H1 (cell line): Measurements from ENCODE around the gene TBC1D3I. TPM values are rescaled to one million over a fixed set of nuclear protein-coding genes. Genes with fewer than 3 reads are reported as not detected.

Source experiments
- CTCF ChIA-PET: fragments of 300-600 bp; sonication (Branson Sonifier 250); formaldehyde crosslinking; loops from one replicate; lab custom pipeline; 2021; ENCODE audit not compliant: partially characterized antibody; lab: Charles Lee
- POLR2A ChIA-PET: fragments of 300-600 bp; sonication (Branson Sonifier 250); formaldehyde crosslinking; loops from one replicate; lab custom pipeline; 2021; ENCODE audit warnings: inconsistent platforms; ENCODE audit not compliant: partially characterized antibody; lab: Charles Lee
- DNase-seq, 2 experiments: peaks; one replicate each; pipeline versions ENCODE4 v3.0.0 to v3.0.0-alpha.2; 2010 to 2022; ENCODE audit warnings: low spot score in 2 of 2, low read depth in 1 of 2, mixed read lengths in 1 of 2
- FAIRE-seq: peaks from 2 replicates; lab custom pipeline; 2011; peaks lifted over from hg19 to GRCh38; lab: Jason Lieb, UNC
- H2AFZ ChIP-seq: 2 replicates; pipeline ENCODE4 v1.8.1; 2012; ENCODE audit warnings: low read length, inconsistent platforms
- H2AK5ac ChIP-seq: 2 replicates; pipeline ENCODE4 v1.6.1; 2013; ENCODE audit warnings: low read depth, low read length
- H2BK120ac ChIP-seq: replicated peaks from 2 replicates; pipeline ENCODE3; 2013; ENCODE audit warnings: low read depth, low read length, inconsistent platforms
- H2BK12ac ChIP-seq: 2 replicates; pipeline ENCODE4 v1.6.1; 2013; ENCODE audit warnings: low read depth, low read length
- H2BK15ac ChIP-seq: 2 replicates; pipeline ENCODE4 v1.6.1; 2013; ENCODE audit warnings: low read length
- H2BK20ac ChIP-seq: 2 replicates; pipeline ENCODE4 v1.6.1; 2013; ENCODE audit warnings: low read length
- H2BK5ac ChIP-seq: 2 replicates; pipeline ENCODE4 v1.6.1; 2013; ENCODE audit warnings: low read depth, low read length
- H3K14ac ChIP-seq: 2 replicates; pipeline ENCODE4 v1.6.1; 2013; ENCODE audit warnings: inconsistent platforms; ENCODE audit not compliant: insufficient read length
- H3K18ac ChIP-seq: 2 replicates; pipeline ENCODE4 v1.6.1; 2013; ENCODE audit warnings: low read length; ENCODE audit errors: extremely low read depth
- H3K23ac ChIP-seq: 2 replicates; pipeline ENCODE4 v1.6.1; 2013; ENCODE audit warnings: inconsistent platforms; ENCODE audit not compliant: insufficient read length
- H3K23me2 ChIP-seq: 2 replicates; pipeline ENCODE4 v1.6.1; 2013; ENCODE audit warnings: low read depth, low read length
- H3K27ac ChIP-seq: 2 replicates; pipeline ENCODE4 v1.6.1; 2011; ENCODE audit warnings: low read depth, low read length, inconsistent platforms
- H3K27me3 ChIP-seq, 4 experiments: replicated peaks in 1 of 4; 1 replicate in 1 of 4; 2 replicates in 3 of 4; pipeline versions ENCODE4 v1.6.1 to v1.8.1; 2011 to 2013; ENCODE audit warnings: low read length in 3 of 4, mild to moderate bottlenecking in 3 of 4, inconsistent platforms in 2 of 4, mixed read lengths in 2 of 4, moderate library complexity in 1 of 4; ENCODE audit not compliant: control insufficient read depth in 3 of 4, insufficient read depth in 3 of 4; ENCODE audit errors: extremely low read depth in 1 of 4
- H3K36me3 ChIP-seq, 4 experiments: 2 replicates each; pipeline versions ENCODE4 v1.6.1 to v1.8.1; 2011 to 2013; ENCODE audit warnings: mild to moderate bottlenecking in 4 of 4, low read length in 3 of 4, moderate library complexity in 2 of 4, control low read depth in 1 of 4, inconsistent platforms in 1 of 4; ENCODE audit not compliant: insufficient read depth in 4 of 4, control insufficient read depth in 2 of 4
- H3K4ac ChIP-seq: replicated peaks from 2 replicates; pipeline ENCODE3; 2013; ENCODE audit warnings: low read length, low read depth, mixed read lengths, inconsistent platforms; ENCODE audit not compliant: insufficient read length
- H3K4me1 ChIP-seq, 4 experiments: replicated peaks in 1 of 4; 1 replicate in 1 of 4; 2 replicates in 3 of 4; pipeline versions ENCODE4 v1.6.1 to v1.8.1; 2011 to 2013; ENCODE audit warnings: low read length in 3 of 4, inconsistent platforms in 2 of 4, mixed read lengths in 1 of 4; ENCODE audit not compliant: insufficient read depth in 4 of 4, control insufficient read depth in 3 of 4
- H3K4me2 ChIP-seq, 2 experiments: 2 replicates each; pipeline versions ENCODE4 v1.6.1 to v1.8.1; 2011 to 2013; ENCODE audit warnings: low read depth in 2 of 2, low read length in 2 of 2, control low read depth in 1 of 2, inconsistent platforms in 1 of 2, mild to moderate bottlenecking in 1 of 2; ENCODE audit not compliant: insufficient read depth in 1 of 2
- H3K4me3 ChIP-seq, 4 experiments: fragments of 200-600, 300-600 bp in 1 of 4; sonication (generic), shearing (Covaris generic), sonication (Bioruptor Twin) in 1 of 4; 2 replicates each; pipeline versions ENCODE4 v1.5.1 to v1.8.1; 2011 to 2016; ENCODE audit warnings: low read length in 4 of 4, low read depth in 3 of 4, control low read depth in 2 of 4, inconsistent platforms in 2 of 4, mild to moderate bottlenecking in 2 of 4, mixed read lengths in 1 of 4, moderate library complexity in 1 of 4; ENCODE audit not compliant: insufficient read depth in 2 of 4; ENCODE audit errors: extremely low read depth in 1 of 4
- H3K56ac ChIP-seq: replicated peaks from 2 replicates; pipeline ENCODE3; 2013; ENCODE audit warnings: low read depth, mild to moderate bottlenecking, mixed read lengths, low read length, inconsistent platforms; ENCODE audit not compliant: insufficient read length
- H3K79me1 ChIP-seq: 2 replicates; pipeline ENCODE4 v1.6.1; 2013; ENCODE audit warnings: low read depth, low read length, control low read depth
- H3K79me2 ChIP-seq, 2 experiments: 2 replicates each; pipeline versions ENCODE4 v1.6.1 to v1.8.1; 2012 to 2013; ENCODE audit warnings: low read length in 2 of 2, mild to moderate bottlenecking in 2 of 2, inconsistent platforms in 1 of 2; ENCODE audit not compliant: insufficient read depth in 2 of 2, control insufficient read depth in 1 of 2
- H3K9ac ChIP-seq, 4 experiments: replicated peaks in 1 of 4; 1 replicate in 1 of 4; 2 replicates in 3 of 4; pipeline versions ENCODE4 v1.6.1 to v1.8.1; 2011 to 2013; ENCODE audit warnings: low read depth in 3 of 4, low read length in 3 of 4, control low read depth in 2 of 4, mild to moderate bottlenecking in 2 of 4, moderate library complexity in 2 of 4, inconsistent platforms in 1 of 4; ENCODE audit errors: extremely low read depth in 1 of 4
- H3K9me3 ChIP-seq, 2 experiments: 2 replicates each; pipeline versions ENCODE4 v1.6.1 to v1.8.1; 2012 to 2013; ENCODE audit warnings: mild to moderate bottlenecking in 2 of 2, moderate library complexity in 2 of 2, control low read depth in 1 of 2, inconsistent platforms in 1 of 2, low read depth in 1 of 2, low read length in 1 of 2, mixed read lengths in 1 of 2; ENCODE audit not compliant: insufficient read depth in 2 of 2
- H4K20me1 ChIP-seq, 2 experiments: replicated peaks in 1 of 2; 2 replicates each; pipeline versions ENCODE3 to v1.8.1; 2011 to 2013; ENCODE audit warnings: inconsistent platforms in 2 of 2, low read length in 2 of 2, mild to moderate bottlenecking in 1 of 2; ENCODE audit not compliant: insufficient read depth in 2 of 2, control insufficient read depth in 1 of 2
- H4K5ac ChIP-seq: 2 replicates; pipeline ENCODE4 v1.6.1; 2013; ENCODE audit warnings: low read length, low read depth, mixed read lengths, inconsistent platforms; ENCODE audit not compliant: insufficient read length
- H4K8ac ChIP-seq: 2 replicates; pipeline ENCODE4 v1.8.0; 2013; ENCODE audit warnings: mild to moderate bottlenecking, moderate library complexity, low read length, inconsistent platforms; ENCODE audit not compliant: insufficient read depth; ENCODE audit errors: extremely low read depth
- H4K91ac ChIP-seq: replicated peaks from 2 replicates; pipeline ENCODE3; 2013; ENCODE audit warnings: low read length, mixed read lengths, inconsistent platforms; ENCODE audit not compliant: insufficient read length
- GABPA ChIP-seq: IDR thresholded peaks from 2 replicates; pipeline ENCODE4 v1.6.1; 2011; ENCODE audit warnings: mild to moderate bottlenecking, low read length, moderate library complexity, borderline replicate concordance; ENCODE audit not compliant: insufficient read depth
- RXRA ChIP-seq: IDR thresholded peaks from 2 replicates; pipeline ENCODE4 v1.6.1; 2011; ENCODE audit warnings: low read depth, mild to moderate bottlenecking, low read length, moderate library complexity; ENCODE audit not compliant: insufficient read depth
- SP4 ChIP-seq: IDR thresholded peaks from 2 replicates; pipeline ENCODE4 v1.6.1; 2012; ENCODE audit warnings: low read length, inconsistent platforms
- TEAD4 ChIP-seq: IDR thresholded peaks from 2 replicates; pipeline ENCODE4 v1.6.1; 2012; ENCODE audit warnings: low read depth, low read length, inconsistent platforms, mixed read lengths
- WGBS, 2 experiments: shearing (Covaris generic) in 1 of 2; methylation state at CpG; one replicate each; pipeline versions ENCODE4 v1.1.6 to v1.1.7; 2013 to 2015; ENCODE audit warnings: low lambda C conversion rate in 2 of 2, mixed read lengths in 2 of 2, inconsistent platforms in 1 of 2, low coverage in 1 of 2, missing lambda C conversion rate in 1 of 2; ENCODE audit not compliant: insufficient replicate concordance in 2 of 2, insufficient coverage in 1 of 2, insufficient read length in 1 of 2; ENCODE audit errors: extremely low coverage in 1 of 2, missing lambda C conversion rate in 1 of 2; 5-methylcytosine and 5-hydroxymethylcytosine counted together
- polyA plus RNA-seq, 7 experiments: library from polyadenylated mRNA; depleted of rRNA in 3 of 7; stranded (reverse) in 5 of 7; unstranded in 2 of 7; fragments of >200 nt in 5 of 7; fragments of 200-250 nt in 2 of 7; gene quantifications; 1 replicate in 5 of 7; 2 replicates in 1 of 7; 4 replicates in 1 of 7; pipeline versions ENCODE4 v1.2.1 to v1.2.3, GENCODE V29; 2011 to 2013; ENCODE audit warnings: missing spikeins in 2 of 7, mixed read lengths in 2 of 7
- total RNA-seq: library from RNA; stranded (reverse); fragmentation: NEBNext Ultra II Directional; extraction: Animal tissue kit (Norgen Biotek cat#: 25700); gene quantifications from 2 replicates; pipeline ENCODE4 v1.2.1, GENCODE V29; 2021

TBC1D3I gene
- total and polyA plus RNA-seq, 2 of the 8 experiments (the other 6 are each of a cell fraction or from before 2014, with no cell fraction given), result 2.3 TPM; not detected in 1

DNA sequence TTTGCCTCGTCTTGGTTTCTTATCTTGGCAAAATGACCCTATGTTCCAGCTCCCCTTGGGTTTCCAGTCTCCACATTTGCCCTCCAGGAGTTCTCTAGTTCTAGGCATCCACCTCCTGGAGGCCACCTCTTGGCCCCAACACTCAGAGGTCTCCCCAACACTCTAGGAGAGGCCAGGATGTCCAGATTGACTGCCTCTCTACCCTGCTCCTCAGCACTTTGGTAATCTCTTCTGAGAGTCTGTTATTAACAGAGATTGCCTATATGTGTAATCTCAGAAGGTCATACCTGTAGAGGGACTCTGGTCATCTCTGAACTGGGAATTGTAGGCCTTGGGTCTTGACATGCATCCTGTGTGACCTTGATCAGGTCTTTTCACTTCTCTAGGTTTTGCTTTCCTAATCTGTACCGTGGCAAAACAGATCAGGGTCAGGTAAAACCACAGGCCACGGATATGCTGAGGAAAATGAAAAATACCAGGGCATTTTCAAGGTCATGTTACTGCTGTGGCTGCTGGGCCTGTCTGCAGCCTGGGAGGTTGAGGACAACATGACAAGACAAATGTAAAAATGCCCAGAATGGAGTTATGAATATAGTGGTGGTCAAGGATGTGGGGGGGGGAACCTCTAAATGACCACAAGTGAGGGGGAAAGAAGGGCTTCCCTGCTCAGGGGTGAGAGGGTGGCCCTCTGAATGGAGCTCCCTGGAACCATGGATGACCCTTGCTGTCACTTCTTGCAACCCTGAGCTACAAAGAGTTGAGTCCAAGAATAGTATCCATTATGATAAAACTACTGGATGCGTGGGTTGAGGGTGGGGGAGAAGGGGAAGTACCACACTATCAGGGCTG lies 58.5 kb downstream of the TBC1D3I start:
- Histone ChIP-seq H3K9ac (no peak overlapping the region), H4K5ac (no peak overlapping the region), H3K79me1 (no peaks in the 10 kb centered on the region), H3K23ac (no peak overlapping the region), H2AK5ac (no peak overlapping the region), H3K4me2 (no peak overlapping the region), H3K14ac (no peak overlapping the region), H3K4me1 (peaks cover 0 to 5% (median 0%) of the 10 kb centered on the region in 4 experiments; a peak in 1 of 7 replicates), H3K27ac (no peak overlapping the region), H3K18ac (no peak overlapping the region), H3K23me2 (no peaks in the 10 kb centered on the region), H2BK15ac (no peak overlapping the region), H4K8ac (no peak overlapping the region), H3K4ac (no peak overlapping the region), H2AFZ (no peak overlapping the region), H3K9me3 (no peaks in the 10 kb centered on the region), H3K4me3 (no peak overlapping the region), H3K27me3 (no peaks in the 10 kb centered on the region), H2BK120ac (no peak overlapping the region), H4K91ac (no peak overlapping the region), H4K20me1 (no peaks in the 10 kb centered on the region), H3K79me2 (no peaks in the 10 kb centered on the region), H3K56ac (no peak overlapping the region), H2BK5ac (no peak overlapping the region), H2BK12ac (no peak overlapping the region), H3K36me3 (no peaks in the 10 kb centered on the region), H2BK20ac (no peak overlapping the region)
- peak in 1 of 2 experiments; percentile 14 for DNase-seq
- TF ChIP-seq TEAD4 (no peak), RXRA (no peak), GABPA (no peak), SP4 (no peak)
- 84% methylated on average over 4 of the region's 4 CpGs; no CpG with 5 or more reads in 1 of the 2 experiments for WGBS, 2 experiments
- CTCF ChIA-PET, result no interaction called here
- no peak for FAIRE-seq
- POLR2A ChIA-PET, result no interaction called here
